IMR-90 (cell line): ENCODE results near the gene SPI1. TPM values are rescaled to one million over a fixed set of nuclear protein-coding genes. Genes with fewer than 3 reads are reported as not detected.

ENCODE experiments used
- ATAC-seq: fragments of 200-7000 bp; cut with Tn5 transposase; 2 replicates; pipeline ENCODE4 v1.9.1; 2020; ENCODE audit warnings: low read depth, mild to moderate bottlenecking, moderate library complexity
- BruUV-seq: library from RNA; stranded (reverse); fragments of 400-500 nt; replicated peaks from 2 replicates; lab custom pipeline; 2021; lab: Mats Ljungman, UMichigan
- CTCF ChIA-PET: fragments of 300-600 bp; formaldehyde crosslinking; extraction: SDS; loops from one replicate; lab custom pipeline; 2021; ENCODE audit warnings: antibody characterized with exemption; lab: Yijun Ruan, JAX
- POLR2A ChIA-PET: fragments of 300-600 bp; sonication (Branson Sonifier 250); formaldehyde crosslinking; loops from one replicate; lab custom pipeline; 2022; ENCODE audit warnings: antibody characterized with exemption; ENCODE audit not compliant: unreplicated experiment; lab: Charles Lee
- DNase-seq: peaks from one replicate; pipeline ENCODE4 v3.0.0; 2013
- H2AFZ ChIP-seq: replicated peaks from 2 replicates; pipeline ENCODE3; 2013; ENCODE audit warnings: low read length, mild to moderate bottlenecking; ENCODE audit not compliant: poor library complexity
- H2AK5ac ChIP-seq: 2 replicates; pipeline ENCODE4 v1.6.1; 2013; ENCODE audit warnings: low read depth, low read length, inconsistent platforms
- H2AK9ac ChIP-seq: replicated peaks from 2 replicates; pipeline ENCODE3; 2013; ENCODE audit warnings: mild to moderate bottlenecking, low read depth, low read length, moderate library complexity; ENCODE audit not compliant: poor library complexity
- H2BK120ac ChIP-seq: 2 replicates; pipeline ENCODE4 v1.6.1; 2013; ENCODE audit warnings: low read depth, low read length, inconsistent platforms
- H2BK15ac ChIP-seq: 3 replicates; pipeline ENCODE4 v1.6.1; 2013; ENCODE audit warnings: low read depth, low read length, inconsistent platforms
- H2BK20ac ChIP-seq: 2 replicates; pipeline ENCODE4 v1.6.1; 2013; ENCODE audit warnings: low read depth, mild to moderate bottlenecking, inconsistent platforms, low read length, moderate library complexity
- H2BK5ac ChIP-seq: 2 replicates; pipeline ENCODE4 v1.6.1; 2013; ENCODE audit warnings: mild to moderate bottlenecking, low read depth, low read length, inconsistent platforms; ENCODE audit not compliant: poor library complexity, severe bottlenecking
- H3K14ac ChIP-seq: replicated peaks from 2 replicates; pipeline ENCODE4 v1.6.1; 2013; ENCODE audit warnings: low read depth, low read length, inconsistent platforms
- H3K18ac ChIP-seq: 2 replicates; pipeline ENCODE4 v1.6.1; 2013; ENCODE audit warnings: low read depth, low read length, control low read depth
- H3K23ac ChIP-seq: 2 replicates; pipeline ENCODE4 v1.6.1; 2013; ENCODE audit warnings: low read depth, low read length, inconsistent platforms
- H3K27ac ChIP-seq: 2 replicates; pipeline ENCODE4 v1.5.1; 2013; ENCODE audit warnings: mild to moderate bottlenecking, control low read depth, low read length; ENCODE audit not compliant: insufficient read depth
- H3K27me3 ChIP-seq: 2 replicates; pipeline ENCODE4 v1.6.1; 2013; ENCODE audit warnings: low read length; ENCODE audit not compliant: control insufficient read depth, insufficient read depth
- H3K36me3 ChIP-seq: 2 replicates; pipeline ENCODE4 v1.6.1; 2013; ENCODE audit warnings: low read length, mixed read lengths; ENCODE audit not compliant: control insufficient read depth, insufficient read depth
- H3K4ac ChIP-seq: 2 replicates; pipeline ENCODE4 v1.6.1; 2013; ENCODE audit warnings: low read depth, low read length, inconsistent platforms
- H3K4me1 ChIP-seq: 2 replicates; pipeline ENCODE4 v1.6.1; 2013; ENCODE audit warnings: low read length, mixed read lengths; ENCODE audit not compliant: control insufficient read depth, insufficient read depth
- H3K4me2 ChIP-seq: 2 replicates; pipeline ENCODE4 v1.6.1; 2013; ENCODE audit warnings: low read depth, mild to moderate bottlenecking, control low read depth, low read length, moderate library complexity
- H3K4me3 ChIP-seq: 2 replicates; pipeline ENCODE4 v1.5.1; 2013; ENCODE audit warnings: low read depth, mild to moderate bottlenecking, control low read depth, low read length, moderate library complexity; ENCODE audit not compliant: insufficient read depth
- H3K56ac ChIP-seq: 2 replicates; pipeline ENCODE4 v1.6.1; 2013; ENCODE audit warnings: low read length, inconsistent platforms; ENCODE audit not compliant: insufficient read depth; ENCODE audit errors: extremely low read depth
- H3K79me1 ChIP-seq, 2 experiments: 2 replicates each; pipeline ENCODE4 v1.6.1; 2013; ENCODE audit warnings: low read length in 2 of 2, inconsistent platforms in 1 of 2, low read depth in 1 of 2
- H3K9ac ChIP-seq: 2 replicates; pipeline ENCODE4 v1.6.1; 2013; ENCODE audit warnings: low read depth, low read length, control low read depth
- H3K9me1 ChIP-seq: 2 replicates; pipeline ENCODE4 v1.6.1; 2013; ENCODE audit warnings: low read length, inconsistent platforms; ENCODE audit not compliant: insufficient read depth
- H3K9me3 ChIP-seq: 2 replicates; pipeline ENCODE4 v1.6.1; 2013; ENCODE audit warnings: low read length; ENCODE audit not compliant: control insufficient read depth, insufficient read depth
- H4K20me1 ChIP-seq: 2 replicates; pipeline ENCODE4 v1.6.1; 2013; ENCODE audit warnings: low read length, inconsistent platforms; ENCODE audit not compliant: insufficient read depth
- H4K5ac ChIP-seq: 2 replicates; pipeline ENCODE4 v1.6.1; 2013; ENCODE audit warnings: mild to moderate bottlenecking, low read depth, low read length, control low read depth
- H4K8ac ChIP-seq, 2 experiments: 2 replicates each; pipeline ENCODE4 v1.6.1; 2013; ENCODE audit warnings: low read depth in 2 of 2, low read length in 2 of 2, control low read depth in 1 of 2, inconsistent platforms in 1 of 2
- H4K91ac ChIP-seq: 2 replicates; pipeline ENCODE4 v1.6.1; 2013; ENCODE audit warnings: low read depth, low read length, inconsistent platforms; ENCODE audit not compliant: insufficient read depth
- BHLHE40 ChIP-seq: fragments of 150-350 bp; IDR thresholded peaks from 2 replicates; pipeline ENCODE4 v1.6.1; 2016; ENCODE audit warnings: mild to moderate bottlenecking, low read depth, low read length
- CEBPB ChIP-seq: IDR thresholded peaks from 2 replicates; pipeline ENCODE4 v1.6.1; 2012; ENCODE audit warnings: low read depth, low read length, improper control_type of control experiment
- CHD1 ChIP-seq: IDR thresholded peaks from 2 replicates; pipeline ENCODE4 v1.6.1; 2012; ENCODE audit warnings: low read depth, low read length, improper control_type of control experiment
- FOS ChIP-seq: fragments of 150-350 bp; IDR thresholded peaks from 2 replicates; pipeline ENCODE4 v1.6.1; 2016; ENCODE audit warnings: low read depth, low read length
- MAFK ChIP-seq: IDR thresholded peaks from 2 replicates; pipeline ENCODE4 v1.6.1; 2012; ENCODE audit warnings: low read depth, low read length, improper control_type of control experiment
- MXI1 ChIP-seq: IDR thresholded peaks from 2 replicates; pipeline ENCODE4 v1.6.1; 2012; ENCODE audit warnings: low read depth, mild to moderate bottlenecking, low read length, moderate library complexity, borderline replicate concordance
- NFE2L2 ChIP-seq: fragments of 150-350 bp; IDR thresholded peaks from 2 replicates; pipeline ENCODE4 v1.6.1; 2016; ENCODE audit warnings: low read depth, mild to moderate bottlenecking, low read length
- RAD21 ChIP-seq: IDR thresholded peaks from 2 replicates; pipeline ENCODE4 v1.6.1; 2012; ENCODE audit warnings: low read length, improper control_type of control experiment
- RCOR1 ChIP-seq: IDR thresholded peaks from 2 replicates; pipeline ENCODE4 v1.6.1; 2012; ENCODE audit warnings: mild to moderate bottlenecking, low read length, improper control_type of control experiment; ENCODE audit not compliant: insufficient replicate concordance
- SMC3 ChIP-seq: fragments of 150-350 bp; IDR thresholded peaks from 2 replicates; pipeline ENCODE4 v1.6.1; 2016; ENCODE audit warnings: low read depth, mild to moderate bottlenecking, antibody characterized with exemption, low read length, moderate library complexity
- WGBS, 2 experiments: methylation state at CpG; one replicate each; pipeline versions ENCODE4 v1.1.5 to v1.1.7; 2013; ENCODE audit warnings: missing lambda C conversion rate in 2 of 2; ENCODE audit not compliant: insufficient read length in 1 of 2; ENCODE audit errors: extremely low coverage in 2 of 2; 5-methylcytosine and 5-hydroxymethylcytosine counted together
- dilution Hi-C: fragments of 300-500 bp; cut with HindIII; formaldehyde crosslinking; loops from one replicate; pipeline ENCODE4 v1.14.3; 2018; ENCODE audit warnings: low sequenced_read_pairs; ENCODE audit not compliant: unreplicated experiment
- in situ Hi-C: fragments of 300-500 bp; cut with MboI; formaldehyde crosslinking; loops from 3 replicates; pipeline ENCODE4 v1.14.3; 2019; ENCODE audit warnings: low sequenced_read_pairs, inconsistent platforms, mixed read lengths
- intact Hi-C: fragments of 100-400 bp; cut with micrococcal nuclease; formaldehyde crosslinking; loops from 2 replicates; pipeline ENCODE4 v1.10.0; 2022
- polyA plus RNA-seq, 3 experiments: library from polyadenylated mRNA; depleted of rRNA; stranded (reverse); fragments of >200 nt; gene quantifications; 2 replicates each; pipeline ENCODE4 v1.2.3, GENCODE V29; 2012; ENCODE audit warnings: low replicate concordance in 1 of 3
- total RNA-seq: library from RNA; depleted of rRNA; stranded (reverse); fragments of >200 nt; gene quantifications from 2 replicates; pipeline ENCODE4 v1.2.3, GENCODE V29; 2012
- TF ChIP-seq, protein P1 (sequence below): fragments of 150-350 bp; IDR thresholded peaks from 2 replicates; pipeline ENCODE4 v1.6.1; 2017; ENCODE audit warnings: mild to moderate bottlenecking, antibody characterized with exemption, low read length, low read depth

Gene SPI1
- total and polyA plus RNA-seq, 2 of the 4 experiments (the other 2 are of a cell fraction): not detected

DNA sequence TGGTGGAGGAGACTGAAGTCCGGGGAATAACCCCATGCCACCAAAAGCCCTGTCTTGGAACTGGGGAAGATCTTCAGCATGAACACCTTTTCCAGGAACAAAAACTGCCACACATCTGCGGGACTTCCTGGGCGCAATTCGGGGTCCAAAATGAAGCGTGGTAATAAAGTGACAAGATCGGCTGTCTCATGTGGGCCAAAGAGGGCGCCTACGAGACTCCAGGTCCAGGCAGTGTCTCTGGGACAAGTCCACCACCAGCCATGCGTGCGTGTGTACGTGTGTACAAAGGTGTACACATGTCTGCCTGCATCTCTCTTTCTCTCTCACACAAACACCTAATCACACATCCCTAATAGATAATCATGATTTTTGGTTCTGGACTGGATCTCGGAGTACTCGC lies 16.9 kb downstream of the SPI1 start:
- H2BK120ac ChIP-seq: no peak overlapping the region
- H3K27me3 ChIP-seq: peaks cover 12% of the 10 kb centered on the region
- H4K5ac ChIP-seq: no peak overlapping the region
- DNase-seq: no peak
- no peak overlapping the region for H3K4me3 ChIP-seq
- H2AK9ac ChIP-seq: no peak overlapping the region
- no peak overlapping the region for H3K27ac ChIP-seq
- no peak overlapping the region for H2AFZ ChIP-seq
- TF ChIP-seq, protein P1, sequence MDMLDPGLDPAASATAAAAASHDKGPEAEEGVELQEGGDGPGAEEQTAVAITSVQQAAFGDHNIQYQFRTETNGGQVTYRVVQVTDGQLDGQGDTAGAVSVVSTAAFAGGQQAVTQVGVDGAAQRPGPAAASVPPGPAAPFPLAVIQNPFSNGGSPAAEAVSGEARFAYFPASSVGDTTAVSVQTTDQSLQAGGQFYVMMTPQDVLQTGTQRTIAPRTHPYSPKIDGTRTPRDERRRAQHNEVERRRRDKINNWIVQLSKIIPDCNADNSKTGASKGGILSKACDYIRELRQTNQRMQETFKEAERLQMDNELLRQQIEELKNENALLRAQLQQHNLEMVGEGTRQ: no peak
- TF ChIP-seq SMC3: no peak
- no peak for TF ChIP-seq RAD21
- no peak for TF ChIP-seq CHD1
- TF ChIP-seq RCOR1: no peak
- TF ChIP-seq CEBPB: no peak
- no peak for TF ChIP-seq NFE2L2
- no peak for TF ChIP-seq BHLHE40
- TF ChIP-seq MAFK: no peak
- TF ChIP-seq FOS: no peak
- TF ChIP-seq MXI1: no peak
- no peak overlapping the region for H3K18ac ChIP-seq
- no peaks in the 10 kb centered on the region for H4K20me1 ChIP-seq
- no peak overlapping the region for H3K4ac ChIP-seq
- POLR2A ChIA-PET: no interaction called here
- no peak overlapping the region for H2AK5ac ChIP-seq
- no peak overlapping the region for H4K91ac ChIP-seq
- no peak overlapping the region for H3K23ac ChIP-seq
- WGBS, 2 experiments: 76% methylated on average over 7 of the region's 13 CpGs; no CpG with 5 or more reads in 1 of the 2 experiments
- H3K9ac ChIP-seq: no peak overlapping the region
- dilution Hi-C loops (no loop called here), intact Hi-C loops (no loop called here), in situ Hi-C loops (loop anchor here (25.0 kb wide), 1 partner anchor 474 kb away; no protein-coding TSS in a partner anchor)
- H4K8ac ChIP-seq: no peak overlapping the region
- BruUV-seq: no TSS peak
- no peak overlapping the region for H2BK20ac ChIP-seq
- H3K56ac ChIP-seq: no peak overlapping the region
- no peak overlapping the region for H3K14ac ChIP-seq
- CTCF ChIA-PET: no interaction called here
- H3K4me2 ChIP-seq: no peak overlapping the region
- no peak for ATAC-seq
- no peaks in the 10 kb centered on the region for H3K9me3 ChIP-seq
- no peaks in the 10 kb centered on the region for H3K36me3 ChIP-seq
- no peak overlapping the region for H2BK5ac ChIP-seq
- H3K79me1 ChIP-seq: no peaks in the 10 kb centered on the region
- no peak overlapping the region for H2BK15ac ChIP-seq
- H3K4me1 ChIP-seq: no peaks in the 10 kb centered on the region
- peaks cover 10% of the 10 kb centered on the region for H3K9me1 ChIP-seq
